T-helper 22 cell (primary cell): ENCODE measurements around the gene ATP6V0E2.

Experiments
- DNase-seq: peaks from one replicate; pipeline ENCODE4 v3.0.0-alpha.2; 2020; ENCODE audit warnings: low read depth

The ATP6V0E2 gene

DNA sequence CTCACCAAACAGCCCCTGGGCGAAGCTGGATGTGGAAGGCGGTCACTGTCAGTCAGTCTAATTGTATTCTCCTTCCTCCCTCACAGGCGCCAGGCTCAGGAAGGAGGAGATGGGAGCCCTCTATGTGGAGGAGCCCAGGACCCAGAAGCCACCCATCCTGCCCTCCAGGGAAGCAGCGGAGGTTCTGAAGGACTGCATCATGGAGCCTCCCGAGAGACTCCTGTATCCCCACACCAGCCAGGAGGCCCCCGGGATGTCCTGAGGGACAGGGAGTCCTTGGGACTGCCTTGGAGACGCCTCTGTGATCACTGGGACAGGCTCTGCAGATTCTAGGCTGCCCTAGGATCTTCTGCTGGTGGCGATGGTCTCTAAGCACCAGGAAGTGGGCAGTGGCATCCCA, 9.7 kb upstream of the ATP6V0E2 start:
- no peak for DNase-seq

DNA sequence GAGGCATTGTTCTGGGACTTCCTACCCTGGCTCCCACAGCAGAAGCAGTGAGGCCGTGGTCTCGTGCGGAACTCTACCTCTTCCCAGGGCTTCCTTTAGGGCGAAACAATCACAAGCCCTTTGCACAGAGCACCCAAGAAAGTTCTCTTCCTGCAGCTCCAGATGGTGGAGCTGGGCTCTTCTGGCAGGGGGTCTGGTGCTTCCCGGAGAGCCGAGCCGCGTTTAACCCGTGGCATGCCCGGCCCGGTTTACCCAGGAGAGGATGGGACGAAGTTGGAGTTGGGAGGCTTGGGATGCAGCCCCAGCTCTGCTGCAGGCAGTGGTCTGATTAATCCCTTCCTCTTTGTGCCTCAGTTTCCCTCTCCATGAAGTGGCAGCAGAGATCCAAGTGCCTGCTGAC, 9.0 kb upstream of the ATP6V0E2 start:
- DNase-seq, result no peak

DNA sequence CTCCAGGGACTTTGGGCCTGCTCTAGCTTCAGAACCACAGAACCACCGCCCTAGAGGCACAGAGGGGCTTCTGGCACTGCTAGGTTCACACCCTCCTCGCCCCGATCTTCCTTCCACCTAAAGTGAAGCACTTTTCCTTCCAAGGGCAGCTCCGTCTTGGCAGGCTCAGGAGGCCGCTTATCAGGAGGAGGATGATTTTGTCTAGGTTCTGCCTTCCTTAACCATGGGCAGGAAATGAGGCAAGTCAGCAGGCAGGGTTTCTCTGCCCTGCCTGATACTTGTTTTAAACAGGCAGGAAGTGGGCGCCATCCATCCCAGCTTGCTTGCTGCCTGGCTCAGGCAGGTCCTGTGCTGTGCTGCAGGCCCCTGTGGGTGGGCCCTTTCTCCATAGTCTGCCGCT, 8.3 kb upstream of the ATP6V0E2 start:
- peak; percentile 45 for DNase-seq

DNA sequence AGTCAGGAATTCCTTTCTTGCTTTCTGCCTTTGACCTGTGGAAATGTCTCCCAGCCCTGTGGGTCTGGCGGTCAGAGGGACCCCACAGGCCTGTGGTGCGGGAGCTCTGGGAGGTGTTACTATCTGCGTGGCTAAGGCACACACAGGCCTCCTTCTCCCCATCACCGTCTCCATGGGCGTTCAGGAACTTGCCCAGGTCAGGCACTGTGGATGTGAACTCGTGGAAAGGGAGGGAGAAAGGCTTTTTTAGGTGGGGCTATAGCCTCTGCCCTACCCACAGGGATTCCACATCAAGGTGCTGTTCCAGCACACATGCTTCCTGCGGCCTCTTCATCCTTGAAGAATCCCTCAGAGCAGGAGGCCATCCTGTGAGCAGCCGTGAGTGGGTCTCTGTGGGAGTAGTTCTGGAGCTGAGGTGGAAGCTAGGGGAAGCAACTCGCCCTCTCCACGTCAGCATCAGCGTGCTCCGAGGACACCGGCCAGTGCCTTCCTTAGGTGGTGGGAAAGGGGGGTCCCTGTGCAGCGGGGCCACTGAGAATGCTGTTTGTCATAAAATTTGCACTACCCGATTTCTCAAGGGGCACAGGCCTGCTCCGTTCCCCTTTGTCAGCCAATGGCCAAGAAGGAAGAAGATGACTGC, 7.5 kb upstream of the ATP6V0E2 start:
- no peak for DNase-seq

GRCh38 chr7:149866779-149867447, 6.9 kb upstream of the ATP6V0E2 start:
- DNase-seq, result no peak

- DNase-seq, result no peak
Measured at GRCh38 chr7:149867762-149868622, 5.8 kb upstream of the ATP6V0E2 start.

- no peak for DNase-seq
Measured at GRCh38 chr7:149868623-149869290, 5.0 kb upstream of the ATP6V0E2 start.

- DNase-seq, result no peak
Measured at GRCh38 chr7:149869291-149869650, 4.5 kb upstream of the ATP6V0E2 start.

DNA sequence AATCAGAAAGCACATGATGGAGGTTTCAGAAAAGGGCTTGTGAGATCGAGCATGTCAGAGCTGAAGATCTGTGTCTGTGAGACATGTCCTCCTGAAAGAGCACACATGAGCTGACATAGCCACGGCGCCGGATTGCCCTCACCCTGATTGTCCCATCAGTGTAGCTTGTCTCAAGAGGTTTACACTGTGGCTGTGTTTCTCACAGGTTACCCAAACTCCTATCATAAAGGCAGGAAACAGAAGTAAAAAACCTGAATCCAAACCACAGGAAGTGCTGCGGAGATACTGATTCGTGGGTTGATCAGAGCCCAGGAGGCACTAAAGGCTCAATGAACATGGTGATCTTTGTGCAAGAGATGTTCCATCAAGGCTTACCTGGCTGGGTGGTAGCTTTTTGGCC, 3.9 kb upstream of the ATP6V0E2 start:
- peak; percentile 38 for DNase-seq

GRCh38 chr7:149870274-149870673, 3.5 kb upstream of the ATP6V0E2 start:
- DNase-seq, result no peak

DNA sequence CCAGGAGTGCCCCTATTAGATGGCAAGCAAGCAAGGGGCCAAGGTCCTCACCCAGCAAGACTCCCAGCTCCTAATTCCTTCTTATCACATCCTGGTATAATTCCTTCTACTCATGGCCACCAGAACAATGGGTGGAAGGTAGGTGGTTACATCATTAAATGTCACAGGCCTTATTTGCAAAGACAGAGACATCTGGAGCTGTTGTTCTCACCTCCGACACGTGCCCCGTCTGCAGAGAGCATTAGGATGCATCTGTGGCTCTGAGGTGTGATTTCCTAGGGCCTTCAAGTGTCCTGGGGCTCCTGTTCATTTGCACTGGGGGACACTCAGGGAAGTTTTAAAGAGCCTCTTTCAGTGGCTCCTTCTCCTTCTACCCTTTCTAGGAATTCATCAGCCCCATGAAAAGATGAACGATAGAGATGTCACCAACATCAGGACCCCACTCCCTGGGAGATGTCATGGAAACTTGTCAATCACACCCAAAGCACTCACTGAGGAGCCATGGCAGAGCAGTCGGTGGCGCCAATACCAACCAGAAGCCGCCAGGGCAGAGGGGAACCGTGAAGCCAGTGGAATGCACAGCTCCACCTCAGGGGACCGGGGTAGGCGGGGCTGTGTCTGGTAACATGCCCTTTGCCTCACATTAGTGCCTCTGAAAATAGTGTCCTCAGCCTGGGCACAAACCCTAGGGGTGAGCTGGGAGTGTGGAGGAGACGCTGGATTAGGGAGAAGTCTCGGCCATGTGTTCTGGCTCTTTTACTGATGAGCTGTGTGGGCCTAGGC, 2.9 kb upstream of the ATP6V0E2 start:
- no peak for DNase-seq

GRCh38 chr7:149871576-149871975, 2.2 kb upstream of the ATP6V0E2 start:
- DNase-seq, result no peak

DNA sequence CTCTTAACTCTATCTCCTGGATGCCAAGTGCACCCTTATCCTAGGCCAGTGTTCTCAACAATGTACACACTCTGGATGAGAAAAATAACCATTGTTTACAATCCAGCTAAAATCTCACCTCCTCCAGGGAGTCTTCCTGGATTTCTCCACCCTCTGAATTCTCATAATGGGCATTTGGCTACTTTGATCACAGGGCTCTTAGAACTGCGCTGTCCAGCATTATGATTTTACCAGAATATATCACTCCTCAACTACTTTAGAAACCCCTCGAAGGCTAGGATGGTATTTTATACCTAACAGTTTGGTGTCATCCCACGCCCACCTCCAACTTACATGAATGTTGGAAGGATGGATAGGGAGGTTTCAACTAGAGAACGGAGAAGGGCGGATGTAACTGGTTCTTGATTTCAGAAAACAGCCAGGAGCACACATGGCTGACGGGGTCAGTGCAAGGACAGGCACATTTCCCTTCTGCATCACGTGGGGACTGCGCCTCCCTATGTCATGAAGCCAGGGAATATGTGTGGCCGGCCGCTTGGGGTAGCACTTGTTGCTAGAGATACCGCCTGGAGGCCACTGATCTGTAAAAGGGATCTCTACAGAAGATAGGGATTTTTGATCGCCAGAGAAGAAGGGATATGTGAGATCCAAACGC, 1.2 kb upstream of the ATP6V0E2 start:
- DNase-seq, result no peak

DNA sequence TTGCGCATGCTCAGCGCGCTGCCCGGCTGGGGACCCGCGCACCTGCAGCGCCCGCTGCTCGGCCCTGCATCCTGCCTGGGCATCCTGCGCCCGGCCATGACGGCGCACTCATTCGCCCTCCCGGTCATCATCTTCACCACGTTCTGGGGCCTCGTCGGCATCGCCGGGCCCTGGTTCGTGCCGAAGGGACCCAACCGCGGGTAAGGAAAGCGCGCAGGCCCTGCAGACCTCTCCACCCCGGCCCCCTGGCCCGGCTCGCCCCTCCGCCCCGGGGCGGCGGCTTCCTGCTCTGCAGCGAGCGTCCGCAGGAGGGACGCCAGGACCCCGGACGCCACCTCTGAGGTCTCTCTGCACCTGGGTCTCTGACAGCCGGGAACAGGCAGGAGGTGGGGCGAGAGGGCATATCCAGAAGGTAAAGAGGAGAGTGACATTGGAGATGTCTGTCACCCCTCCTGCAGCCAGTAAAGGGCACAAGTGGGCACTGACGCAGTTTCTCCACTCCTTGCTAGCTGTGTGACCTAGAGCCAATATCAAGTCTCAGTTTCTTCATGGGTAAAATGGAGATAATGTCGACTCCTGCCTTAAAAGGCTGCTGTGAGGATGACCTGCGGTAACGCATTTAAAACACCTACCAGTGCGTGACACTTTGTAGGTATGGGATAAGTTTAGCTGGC, 338 bp downstream of the ATP6V0E2 start:
- no peak for DNase-seq

GRCh38 chr7:149874644-149875028, 867 bp downstream of the ATP6V0E2 start:
- no peak for DNase-seq

GRCh38 chr7:149875396-149875795, 1.6 kb downstream of the ATP6V0E2 start:
- DNase-seq, result no peak

GRCh38 chr7:149877890-149878522, 4.2 kb downstream of the ATP6V0E2 start:
- DNase-seq, result no peak

DNA sequence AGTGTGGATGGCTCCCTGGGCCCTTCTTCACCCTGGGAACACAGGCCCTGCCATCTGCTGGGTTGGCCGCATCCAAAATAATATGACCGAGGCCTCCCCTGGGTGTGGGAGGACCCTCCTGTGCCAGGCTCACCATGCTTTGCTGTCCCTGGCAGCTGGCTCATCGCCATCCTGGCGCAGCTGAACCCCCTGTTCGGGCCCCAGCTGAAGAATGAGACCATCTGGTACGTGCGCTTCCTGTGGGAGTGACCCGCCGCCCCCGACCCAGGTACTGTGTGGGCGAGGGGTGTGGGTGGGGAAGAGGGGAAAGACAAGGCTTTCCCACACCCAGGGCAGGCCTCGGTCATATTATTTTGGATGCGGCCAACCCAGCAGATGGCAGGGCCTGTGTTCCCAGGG, 4.8 kb downstream of the ATP6V0E2 start:
- no peak for DNase-seq

GRCh38 chr7:149879271-149879743, 5.5 kb downstream of the ATP6V0E2 start:
- no peak for DNase-seq
